H9 (cell line): ENCODE data around the gene PLEKHN1. TPM values are rescaled to one million over a fixed set of nuclear protein-coding genes. Genes with fewer than 3 reads are reported as not detected.
"Not testable (repeated sequence)": the region's sequence is repeated elsewhere in the genome, so short reads cannot be mapped to it uniquely, and the experiment has no call there.

ENCODE experiments used
- DNase-seq: peaks from one replicate; pipeline ENCODE4 v3.0.0-alpha.2; 2017
- H2AFZ ChIP-seq: one replicate; pipeline ENCODE4 v1.6.1; 2013; ENCODE audit warnings: mild to moderate bottlenecking, low read length, control low read depth, moderate library complexity
- H2AK5ac ChIP-seq: 2 replicates; pipeline ENCODE4 v1.6.1; 2013; ENCODE audit warnings: low read length, control low read depth, mixed read lengths; ENCODE audit not compliant: insufficient read length
- H2BK120ac ChIP-seq: one replicate; pipeline ENCODE4 v1.6.1; 2013; ENCODE audit warnings: low read depth, mild to moderate bottlenecking, low read length, control low read depth, inconsistent platforms; ENCODE audit not compliant: poor library complexity, severe bottlenecking
- H2BK12ac ChIP-seq: 2 replicates; pipeline ENCODE4 v1.6.1; 2013; ENCODE audit warnings: low read length, control low read depth, mixed read lengths, low read depth; ENCODE audit not compliant: insufficient read length
- H2BK15ac ChIP-seq: 2 replicates; pipeline ENCODE4 v1.6.1; 2013; ENCODE audit warnings: low read depth, low read length, control low read depth
- H2BK20ac ChIP-seq: one replicate; pipeline ENCODE4 v1.6.1; 2013; ENCODE audit warnings: low read depth, mild to moderate bottlenecking, low read length, control low read depth, inconsistent platforms; ENCODE audit not compliant: poor library complexity, severe bottlenecking
- H2BK5ac ChIP-seq: 2 replicates; pipeline ENCODE4 v1.6.1; 2013; ENCODE audit warnings: low read length, control low read depth, mixed read lengths; ENCODE audit not compliant: insufficient read length
- H3K14ac ChIP-seq: 2 replicates; pipeline ENCODE4 v1.6.1; 2013; ENCODE audit warnings: low read length, control low read depth; ENCODE audit not compliant: insufficient read depth
- H3K18ac ChIP-seq: 2 replicates; pipeline ENCODE4 v1.6.1; 2013; ENCODE audit warnings: low read depth, mild to moderate bottlenecking, mixed read lengths, low read length, control low read depth; ENCODE audit not compliant: insufficient read length
- H3K23ac ChIP-seq: 2 replicates; pipeline ENCODE4 v1.6.1; 2013; ENCODE audit warnings: low read length, control low read depth, mixed read lengths, low read depth; ENCODE audit not compliant: insufficient read length
- H3K23me2 ChIP-seq: 2 replicates; pipeline ENCODE4 v1.6.1; 2013; ENCODE audit warnings: low read depth, mild to moderate bottlenecking, mixed read lengths, low read length, control low read depth; ENCODE audit not compliant: insufficient read length, poor library complexity, severe bottlenecking
- H3K27ac ChIP-seq: 2 replicates; pipeline ENCODE4 v1.5.1; 2013; ENCODE audit warnings: low read length, control low read depth, mixed read lengths, low read depth; ENCODE audit not compliant: insufficient read length
- H3K27me3 ChIP-seq: 2 replicates; pipeline ENCODE4 v1.6.1; 2013; ENCODE audit warnings: low read length, control low read depth, inconsistent platforms; ENCODE audit not compliant: insufficient read depth
- H3K4ac ChIP-seq: 2 replicates; pipeline ENCODE4 v1.6.1; 2013; ENCODE audit warnings: low read depth, mild to moderate bottlenecking, control low read depth, inconsistent platforms, low read length, moderate library complexity
- H3K4me1 ChIP-seq: 2 replicates; pipeline ENCODE4 v1.6.1; 2013; ENCODE audit warnings: low read length, control low read depth, inconsistent platforms; ENCODE audit not compliant: insufficient read depth
- H3K4me2 ChIP-seq: 2 replicates; pipeline ENCODE4 v1.6.1; 2013; ENCODE audit warnings: low read length, control low read depth, mixed read lengths; ENCODE audit not compliant: insufficient read length, insufficient read depth
- H3K56ac ChIP-seq: 2 replicates; pipeline ENCODE4 v1.6.1; 2013; ENCODE audit warnings: low read depth, mild to moderate bottlenecking, mixed read lengths, low read length, control low read depth; ENCODE audit not compliant: insufficient read length
- H3K79me1 ChIP-seq: 2 replicates; pipeline ENCODE4 v1.6.1; 2013; ENCODE audit warnings: low read depth, mild to moderate bottlenecking, moderate library complexity, low read length, control low read depth, inconsistent platforms; ENCODE audit not compliant: insufficient read depth, poor library complexity, severe bottlenecking
- H3K79me2 ChIP-seq: 2 replicates; pipeline ENCODE4 v1.6.1; 2013; ENCODE audit warnings: low read length, control low read depth, inconsistent platforms; ENCODE audit not compliant: insufficient read depth
- H3K9ac ChIP-seq: 2 replicates; pipeline ENCODE4 v1.6.1; 2013; ENCODE audit warnings: low read length, control low read depth, mixed read lengths; ENCODE audit not compliant: insufficient read length; ENCODE audit errors: extremely low read depth
- H3K9me3 ChIP-seq: one replicate; pipeline ENCODE4 v1.6.1; 2013; ENCODE audit warnings: low read depth, low read length, inconsistent platforms; ENCODE audit not compliant: control insufficient read depth
- H3T11ph ChIP-seq: one replicate; pipeline ENCODE4 v1.6.1; 2013; ENCODE audit warnings: mild to moderate bottlenecking, low read length, control low read depth, inconsistent platforms
- H4K20me1 ChIP-seq: one replicate; pipeline ENCODE4 v1.6.1; 2013; ENCODE audit not compliant: control insufficient read depth, insufficient read length, insufficient read depth
- H4K5ac ChIP-seq: 2 replicates; pipeline ENCODE4 v1.6.1; 2013; ENCODE audit warnings: low read depth, mild to moderate bottlenecking, mixed read lengths, low read length, control low read depth; ENCODE audit not compliant: insufficient read length
- H4K8ac ChIP-seq: replicated peaks from 2 replicates; pipeline ENCODE4 v1.6.1; 2013; ENCODE audit warnings: low read length, control low read depth, mixed read lengths, low read depth; ENCODE audit not compliant: insufficient read length
- H4K91ac ChIP-seq: 2 replicates; pipeline ENCODE4 v1.6.1; 2013; ENCODE audit warnings: low read depth, mild to moderate bottlenecking, moderate library complexity, mixed read lengths, low read length, control low read depth; ENCODE audit not compliant: insufficient read length
- H3K27ac Mint-ChIP-seq, 3 experiments: 2 replicates in 2 of 3; 3 replicates in 1 of 3; pipeline ENCODE4 v1.8.0; 2020 to 2021; ENCODE audit warnings: mixed read lengths in 3 of 3, mild to moderate bottlenecking in 1 of 3, moderate library complexity in 1 of 3
- H3K27me3 Mint-ChIP-seq: 2 replicates; pipeline ENCODE4 v1.8.0; 2021; ENCODE audit warnings: low read depth, mild to moderate bottlenecking, moderate library complexity, mixed read lengths
- H3K36me3 Mint-ChIP-seq, 3 experiments: 2 replicates in 2 of 3; 3 replicates in 1 of 3; pipeline ENCODE4 v1.8.0; 2020 to 2021; ENCODE audit warnings: low read depth in 3 of 3, mixed read lengths in 3 of 3; ENCODE audit not compliant: insufficient read depth in 1 of 3
- H3K4me1 Mint-ChIP-seq, 2 experiments: 2 replicates each; pipeline ENCODE4 v1.8.0; 2020; ENCODE audit warnings: mixed read lengths in 2 of 2
- H3K4me3 Mint-ChIP-seq, 2 experiments: 2 replicates in 1 of 2; 3 replicates in 1 of 2; pipeline ENCODE4 v1.8.0; 2020 to 2021; ENCODE audit warnings: mild to moderate bottlenecking in 2 of 2, mixed read lengths in 2 of 2, moderate library complexity in 1 of 2
- H3K9me3 Mint-ChIP-seq, 2 experiments: 2 replicates in 1 of 2; 3 replicates in 1 of 2; pipeline ENCODE4 v1.8.0; 2020; ENCODE audit warnings: mild to moderate bottlenecking in 2 of 2, mixed read lengths in 2 of 2, moderate library complexity in 1 of 2
- WGBS: extraction: QIAGEN DNeasy Blood & Tissue Kit; methylation state at CpG from one replicate; pipeline ENCODE4 v1.1.7; 2013; ENCODE audit warnings: missing lambda C conversion rate, low lambda C conversion rate, mixed read lengths; ENCODE audit not compliant: insufficient read length; ENCODE audit errors: extremely low coverage; 5-methylcytosine and 5-hydroxymethylcytosine counted together
- total RNA-seq: library from RNA; stranded (reverse); gene quantifications from 2 replicates; pipeline ENCODE4 v1.2.1, GENCODE V29; 2021

PLEKHN1 gene
- total RNA-seq, 1 experiment from 2014 or later, result 3.0 TPM

- H3K56ac ChIP-seq, result not testable (repeated sequence)
Measured at GRCh38 chr1:991275-991674, 25.0 kb downstream of the PLEKHN1 start.

More at GRCh38 chr1:991275-991674, 25.0 kb downstream of the PLEKHN1 start:
- not testable (repeated sequence) for H3K9ac ChIP-seq, H3K27me3 ChIP-seq, H2BK15ac ChIP-seq, H3K14ac ChIP-seq, H2AK5ac ChIP-seq, H3K18ac ChIP-seq, DNase-seq, H3K4me1 ChIP-seq, H4K91ac ChIP-seq, H4K5ac ChIP-seq, H3K4me3 Mint-ChIP-seq, H3K4me1 Mint-ChIP-seq, H3K79me1 ChIP-seq, H2BK120ac ChIP-seq, H3K9me3 ChIP-seq, H3K4ac ChIP-seq, H3K27ac ChIP-seq, H2BK20ac ChIP-seq, H4K20me1 ChIP-seq, H3K23me2 ChIP-seq, H3K23ac ChIP-seq, H3T11ph ChIP-seq, H3K4me2 ChIP-seq, H3K36me3 Mint-ChIP-seq, H2BK12ac ChIP-seq, H2AFZ ChIP-seq, H3K27ac Mint-ChIP-seq, H3K79me2 ChIP-seq, H4K8ac ChIP-seq, H2BK5ac ChIP-seq
- no CpG with 5 or more reads among the region's 6 CpGs for WGBS
- Mint-ChIP-seq H3K9me3 (peaks cover 21 to 23% of the 10 kb centered on the region in 2 experiments), H3K27me3 (peaks cover 96% of the 10 kb centered on the region)
